NCI-H2196 (cell line): ENCODE results near the gene CTNND2.

Experiments used
- DNase-seq: peaks from one replicate; lab custom pipeline; 2025; ENCODE audit not compliant: unreplicated experiment; lab: John Stamatoyannopoulos, UW

The CTNND2 gene

GRCh38 chr5:11527652-11528349 lies 376.4 kb downstream of the CTNND2 start:
- DNase-seq = no peak

GRCh38 chr5:11525020-11525419 lies 379.2 kb downstream of the CTNND2 start:
- no peak for DNase-seq

- no peak for DNase-seq
Measured at GRCh38 chr5:11524188-11524587, 380.1 kb downstream of the CTNND2 start.

GRCh38 chr5:11522796-11523195 lies 381.4 kb downstream of the CTNND2 start:
- DNase-seq = no peak

- no peak for DNase-seq
Measured at GRCh38 chr5:11520241-11520930, 383.9 kb downstream of the CTNND2 start.

GRCh38 chr5:11519236-11519635 lies 385.0 kb downstream of the CTNND2 start:
- DNase-seq = no peak

GRCh38 chr5:11518676-11519075 lies 385.6 kb downstream of the CTNND2 start:
- DNase-seq = no peak

- no peak for DNase-seq
Measured at GRCh38 chr5:11514705-11515432, 389.4 kb downstream of the CTNND2 start.

- no peak for DNase-seq
Measured at GRCh38 chr5:11511878-11512277, 392.4 kb downstream of the CTNND2 start.

- no peak for DNase-seq
Measured at GRCh38 chr5:11510889-11511288, 393.4 kb downstream of the CTNND2 start.

- no peak for DNase-seq
Measured at GRCh38 chr5:11509793-11510192, 394.5 kb downstream of the CTNND2 start.

GRCh38 chr5:11507156-11507910 lies 396.9 kb downstream of the CTNND2 start:
- DNase-seq = no peak

GRCh38 chr5:11504886-11505193 lies 399.4 kb downstream of the CTNND2 start:
- no peak for DNase-seq

- no peak for DNase-seq
Measured at GRCh38 chr5:11504065-11504885, 400.0 kb downstream of the CTNND2 start.

GRCh38 chr5:11502783-11503182 lies 401.5 kb downstream of the CTNND2 start:
- no peak for DNase-seq

- DNase-seq = no peak
Measured at GRCh38 chr5:11497651-11498050, 406.6 kb downstream of the CTNND2 start.

GRCh38 chr5:11496137-11496719 lies 408.0 kb downstream of the CTNND2 start:
- no peak for DNase-seq

- no peak for DNase-seq
Measured at GRCh38 chr5:11494340-11494739, 409.9 kb downstream of the CTNND2 start.

- no peak for DNase-seq
Measured at GRCh38 chr5:11491404-11492075, 412.7 kb downstream of the CTNND2 start.

GRCh38 chr5:11483630-11484029 lies 420.6 kb downstream of the CTNND2 start:
- DNase-seq = no peak
